ENCODE measurements around the gene RPN1. TPM values are rescaled to one million over a fixed set of nuclear protein-coding genes. Genes with fewer than 3 reads are reported as not detected.

Gene RPN1
- total RNA-seq, 1 donor from 2014 or later, result 192 TPM

DNA sequence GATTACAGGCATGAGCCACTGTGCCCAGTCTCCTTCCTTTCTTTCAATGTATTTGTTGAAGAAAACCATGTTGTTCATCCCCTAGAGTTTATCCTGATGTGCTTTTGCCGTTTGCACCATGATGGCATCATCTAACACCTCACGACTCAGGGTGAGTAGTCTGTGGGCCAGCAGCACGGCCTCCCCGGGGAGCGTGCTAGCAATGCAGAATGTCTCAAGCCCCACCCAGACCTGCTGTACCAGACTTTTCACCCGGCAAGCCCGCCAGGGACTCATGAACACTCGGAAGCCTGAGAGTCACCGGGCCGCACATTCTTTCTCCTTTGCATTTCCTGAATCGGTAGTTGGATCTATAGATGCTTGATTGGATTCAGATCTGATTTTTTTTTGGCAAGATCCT, 64.6 kb downstream of the RPN1 start:
- no peak overlapping the region for H3K4me3 Mint-ChIP-seq
- peak overlapping the region; percentile 79 for H3K27ac Mint-ChIP-seq
- H3K4me1 Mint-ChIP-seq (ENCODE audit: unreplicated experiment), result peaks cover 4% of the 10 kb centered on the region

DNA sequence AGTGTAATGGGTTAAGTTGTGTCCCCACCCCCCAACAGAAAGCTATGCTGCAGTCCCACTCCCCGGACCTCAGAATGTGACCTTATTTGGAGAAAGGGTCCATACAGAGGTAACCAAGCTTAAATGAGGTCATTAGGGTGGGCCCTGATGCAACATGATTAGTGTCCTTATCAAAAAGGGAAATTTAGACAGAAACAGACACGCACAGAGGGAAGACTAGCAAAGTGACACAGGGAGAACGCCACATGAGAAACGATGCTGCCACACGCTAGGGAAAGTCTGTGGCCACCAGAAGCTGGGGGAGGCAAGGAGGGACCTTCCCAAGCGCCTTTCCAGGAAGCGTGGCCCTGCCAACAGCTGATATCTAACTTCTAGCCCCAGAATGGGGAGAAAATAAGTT, 65.4 kb downstream of the RPN1 start:
- no peak for DNase-seq (ENCODE audit: extremely low spot score, unreplicated experiment)
- TF ChIP-seq, protein P1, sequence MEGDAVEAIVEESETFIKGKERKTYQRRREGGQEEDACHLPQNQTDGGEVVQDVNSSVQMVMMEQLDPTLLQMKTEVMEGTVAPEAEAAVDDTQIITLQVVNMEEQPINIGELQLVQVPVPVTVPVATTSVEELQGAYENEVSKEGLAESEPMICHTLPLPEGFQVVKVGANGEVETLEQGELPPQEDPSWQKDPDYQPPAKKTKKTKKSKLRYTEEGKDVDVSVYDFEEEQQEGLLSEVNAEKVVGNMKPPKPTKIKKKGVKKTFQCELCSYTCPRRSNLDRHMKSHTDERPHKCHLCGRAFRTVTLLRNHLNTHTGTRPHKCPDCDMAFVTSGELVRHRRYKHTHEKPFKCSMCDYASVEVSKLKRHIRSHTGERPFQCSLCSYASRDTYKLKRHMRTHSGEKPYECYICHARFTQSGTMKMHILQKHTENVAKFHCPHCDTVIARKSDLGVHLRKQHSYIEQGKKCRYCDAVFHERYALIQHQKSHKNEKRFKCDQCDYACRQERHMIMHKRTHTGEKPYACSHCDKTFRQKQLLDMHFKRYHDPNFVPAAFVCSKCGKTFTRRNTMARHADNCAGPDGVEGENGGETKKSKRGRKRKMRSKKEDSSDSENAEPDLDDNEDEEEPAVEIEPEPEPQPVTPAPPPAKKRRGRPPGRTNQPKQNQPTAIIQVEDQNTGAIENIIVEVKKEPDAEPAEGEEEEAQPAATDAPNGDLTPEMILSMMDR (conservative IDR thresholded peaks at IDR 0.05), result no peak
- Mint-ChIP-seq H3K27me3 (peaks cover 20% of the 10 kb centered on the region), H3K27ac (no peak overlapping the region), H3K4me1 (ENCODE audit: unreplicated experiment) (peaks cover 4% of the 10 kb centered on the region), H3K4me3 (no peak overlapping the region), H3K9me3 (no peaks in the 10 kb centered on the region), H3K36me3 (no peaks in the 10 kb centered on the region)

More for the DNA sequence above, 64.6 kb downstream of the RPN1 start:
- Mint-ChIP-seq H3K36me3 (no peaks in the 10 kb centered on the region), H3K9me3 (no peaks in the 10 kb centered on the region), H3K27me3 (peaks cover 20% of the 10 kb centered on the region)
- TF ChIP-seq, protein P1 (conservative IDR thresholded peaks at IDR 0.05), result no peak
- DNase-seq (ENCODE audit: extremely low spot score, unreplicated experiment), result no peak

DNA sequence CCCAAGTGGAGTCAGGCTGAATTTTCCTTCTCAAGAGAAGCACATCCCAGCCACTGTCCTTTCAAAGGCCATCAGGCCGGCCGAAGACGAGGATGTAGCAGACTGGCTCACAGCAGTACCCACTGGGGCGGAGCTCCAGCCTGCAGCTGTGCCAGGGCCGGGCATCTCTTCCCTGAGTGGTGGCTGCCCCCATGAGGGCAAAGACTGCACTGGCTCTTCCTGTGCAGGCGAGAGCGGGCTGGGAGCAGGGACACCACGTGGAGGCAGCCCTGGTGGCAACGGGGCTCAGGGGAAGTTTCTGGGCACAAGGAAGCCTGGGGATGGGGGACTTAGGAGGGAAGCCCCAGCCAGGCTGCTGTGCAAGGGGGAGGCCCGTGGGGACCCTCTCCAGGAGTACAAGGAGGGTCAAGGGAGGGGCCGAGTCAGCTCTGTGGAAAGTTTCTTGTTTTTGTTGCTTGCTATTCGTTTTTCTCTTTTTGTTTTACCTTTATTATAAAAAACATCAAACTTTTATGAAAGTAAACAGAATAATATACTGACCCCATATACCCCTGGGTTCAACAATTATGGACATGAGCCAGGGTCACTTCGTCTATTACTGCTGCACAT, 66.1 kb downstream of the RPN1 start:
- Mint-ChIP-seq H3K4me1 (ENCODE audit: unreplicated experiment) (peaks cover 4% of the 10 kb centered on the region), H3K27ac (no peak overlapping the region), H3K36me3 (no peaks in the 10 kb centered on the region), H3K4me3 (no peak overlapping the region), H3K9me3 (no peaks in the 10 kb centered on the region), H3K27me3 (peaks cover 20% of the 10 kb centered on the region)
- TF ChIP-seq, protein P1 (conservative IDR thresholded peaks at IDR 0.05), result peak; percentile 67
- no peak for DNase-seq (ENCODE audit: extremely low spot score, unreplicated experiment)

DNA sequence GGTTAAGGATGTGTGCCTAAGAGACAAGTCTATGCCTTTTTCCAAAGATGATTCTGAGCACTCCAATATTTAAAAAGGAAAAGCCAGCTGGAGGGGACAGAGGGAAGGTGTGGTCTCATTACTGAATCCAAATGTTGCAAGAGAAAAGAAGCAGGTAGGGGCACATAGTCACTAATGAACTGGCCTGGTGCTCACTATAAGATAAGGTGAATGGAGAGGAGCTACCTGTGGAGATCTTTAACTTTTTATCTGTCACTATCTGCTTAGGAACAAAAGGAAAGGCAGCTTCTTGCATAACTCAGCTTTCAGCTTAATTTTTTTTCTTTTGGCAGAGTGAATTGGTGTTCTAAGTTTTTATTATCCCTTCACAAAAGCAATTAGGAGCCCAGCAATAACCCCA, 69.1 kb downstream of the RPN1 start:
- DNase-seq (ENCODE audit: extremely low spot score, unreplicated experiment), result no peak
- H3K27me3 Mint-ChIP-seq, result peaks cover 24% of the 10 kb centered on the region
- H3K27ac Mint-ChIP-seq, result no peak overlapping the region
- no peaks in the 10 kb centered on the region for H3K36me3 Mint-ChIP-seq
- H3K9me3 Mint-ChIP-seq, result no peaks in the 10 kb centered on the region
- peaks cover 4% of the 10 kb centered on the region for H3K4me1 Mint-ChIP-seq (ENCODE audit: unreplicated experiment)
- TF ChIP-seq, protein P1 (conservative IDR thresholded peaks at IDR 0.05), result no peak
- H3K4me3 Mint-ChIP-seq, result no peak overlapping the region

DNA sequence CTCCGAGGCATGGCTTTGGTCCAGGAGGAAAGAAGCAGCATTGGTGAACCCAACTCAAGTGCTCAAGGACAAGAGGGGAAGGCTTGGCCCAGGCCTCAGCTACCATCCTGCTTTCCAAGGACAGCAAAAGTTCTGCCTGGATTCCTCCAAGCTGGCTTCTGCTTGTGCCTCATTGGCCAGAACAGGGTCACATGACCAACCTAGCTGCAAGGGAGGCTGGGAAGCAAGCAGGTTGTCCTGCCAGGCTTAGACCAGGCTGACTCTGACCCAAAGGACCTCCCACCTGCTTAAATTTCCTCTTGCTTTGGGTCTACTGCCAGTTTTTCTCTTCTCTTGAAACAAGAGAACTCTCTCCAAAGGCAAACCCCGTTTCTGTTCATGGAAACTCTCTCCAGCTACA, 70.7 kb downstream of the RPN1 start:
- Mint-ChIP-seq H3K4me1 (ENCODE audit: unreplicated experiment) (no peaks in the 10 kb centered on the region), H3K36me3 (no peaks in the 10 kb centered on the region), H3K9me3 (no peaks in the 10 kb centered on the region), H3K27ac (no peak overlapping the region), H3K4me3 (no peak overlapping the region), H3K27me3 (peaks cover 14% of the 10 kb centered on the region)
- no peak for DNase-seq (ENCODE audit: extremely low spot score, unreplicated experiment)
- TF ChIP-seq, protein P1 (conservative IDR thresholded peaks at IDR 0.05), result no peak

Measured in type B pancreatic cell (in vitro differentiated cells).